Mucosa of gallbladder (tissue), 1 donor: ENCODE results near the gene MAD1L1. TPM values are rescaled to one million over a fixed set of nuclear protein-coding genes. Genes with fewer than 3 reads are reported as not detected.
"Not testable (repeated sequence)": the region's sequence is repeated elsewhere in the genome, so short reads cannot be mapped to it uniquely, and the experiment has no call there.

Experiments used
- DNase-seq: peaks from one replicate; pipeline ENCODE4 v3.0.0-alpha.2; 2020; ENCODE audit warnings: low spot score
- total RNA-seq: library from RNA; stranded (reverse); gene quantifications from one replicate; pipeline ENCODE4 v1.2.1, GENCODE V29; 2021
- donor health status: DM: no; HTN: no; CAD: no.

The MAD1L1 gene
- total RNA-seq, 1 donor from 2014 or later, result 50.5 TPM

GRCh38 chr7:1931256-1931950 lies 301.3 kb downstream of the MAD1L1 start:
- no peak for DNase-seq

GRCh38 chr7:1930381-1931065 lies 302.2 kb downstream of the MAD1L1 start:
- no peak for DNase-seq

- DNase-seq, result not testable (repeated sequence)
Observed at GRCh38 chr7:1929349-1929925, 303.3 kb downstream of the MAD1L1 start.

- DNase-seq, result peak; percentile 77
Observed at GRCh38 chr7:1928645-1929348, 303.9 kb downstream of the MAD1L1 start.

GRCh38 chr7:1927937-1928644 lies 304.7 kb downstream of the MAD1L1 start:
- DNase-seq, result no peak

- DNase-seq, result no peak
Observed at GRCh38 chr7:1926908-1927306, 305.8 kb downstream of the MAD1L1 start.

- no peak for DNase-seq
Observed at GRCh38 chr7:1925973-1926907, 306.5 kb downstream of the MAD1L1 start.

GRCh38 chr7:1925349-1925748 lies 307.4 kb downstream of the MAD1L1 start:
- no peak for DNase-seq

- DNase-seq, result no peak
Observed at GRCh38 chr7:1924258-1924817, 308.4 kb downstream of the MAD1L1 start.

GRCh38 chr7:1923409-1924257 lies 309.1 kb downstream of the MAD1L1 start:
- DNase-seq, result no peak

GRCh38 chr7:1922870-1923236 lies 309.9 kb downstream of the MAD1L1 start:
- no peak for DNase-seq

- no peak for DNase-seq
Observed at GRCh38 chr7:1922071-1922869, 310.5 kb downstream of the MAD1L1 start.

GRCh38 chr7:1920881-1921280 lies 311.9 kb downstream of the MAD1L1 start:
- DNase-seq, result no peak

GRCh38 chr7:1920266-1920681 lies 312.5 kb downstream of the MAD1L1 start:
- DNase-seq, result no peak

- DNase-seq, result peak; percentile 67
Observed at GRCh38 chr7:1919539-1920265, 313.0 kb downstream of the MAD1L1 start.

- DNase-seq, result no peak
Observed at GRCh38 chr7:1918881-1919525, 313.7 kb downstream of the MAD1L1 start.

- DNase-seq, result no peak
Observed at GRCh38 chr7:1918063-1918645, 314.6 kb downstream of the MAD1L1 start.
